Stimulated activated CD4-positive, alpha-beta T cell treated with anti-CD3 and anti-CD28 coated beads, TNF-alpha, amount 100 ng/mL, for 48 hours (primary cell): ENCODE data around the gene CLSTN1.

ENCODE experiments used
- DNase-seq, 3 donors: peaks; one replicate each; pipeline ENCODE4 v3.0.0-alpha.2; 2020; ENCODE audit warnings: low read depth in 3 of 3

CLSTN1 gene

GRCh38 chr1:9730096-9730901 is 93.5 kb downstream of the CLSTN1 start:
- DNase-seq, result no peak

- no peak for DNase-seq
Observed at GRCh38 chr1:9729523-9729922, 94.2 kb downstream of the CLSTN1 start.

- peak in 1 of 3 donors; percentile 69 for DNase-seq
Observed at GRCh38 chr1:9728451-9729295, 95.1 kb downstream of the CLSTN1 start.

- DNase-seq, result no peak
Observed at GRCh38 chr1:9726905-9727595, 96.7 kb downstream of the CLSTN1 start.

GRCh38 chr1:9726406-9726805 is 97.4 kb downstream of the CLSTN1 start:
- no peak for DNase-seq

GRCh38 chr1:9724706-9725476 is 98.9 kb downstream of the CLSTN1 start:
- peak in 2 of 3 donors; percentile 46 to 58 for DNase-seq

GRCh38 chr1:9723926-9724325 is 99.8 kb downstream of the CLSTN1 start:
- DNase-seq, result no peak

- no peak for DNase-seq
Observed at GRCh38 chr1:9723068-9723805, 100.5 kb downstream of the CLSTN1 start.

GRCh38 chr1:9722378-9722749 is 101.4 kb downstream of the CLSTN1 start:
- no peak for DNase-seq

- peak in 2 of 3 donors; percentile 48 to 66 for DNase-seq
Observed at GRCh38 chr1:9721606-9722377, 102.0 kb downstream of the CLSTN1 start.

GRCh38 chr1:9720785-9721605 is 102.8 kb downstream of the CLSTN1 start:
- DNase-seq, result no peak

- DNase-seq, result no peak
Observed at GRCh38 chr1:9719978-9720722, 103.6 kb downstream of the CLSTN1 start.

- DNase-seq, result no peak
Observed at GRCh38 chr1:9718006-9718680, 105.6 kb downstream of the CLSTN1 start.

GRCh38 chr1:9717193-9718005 is 106.4 kb downstream of the CLSTN1 start:
- peak; percentile 62 to 77 (median 75) for DNase-seq

- no peak for DNase-seq
Observed at GRCh38 chr1:9716404-9717192, 107.2 kb downstream of the CLSTN1 start.
